ENCODE results near the gene PLTP.

Gene PLTP, protein sequence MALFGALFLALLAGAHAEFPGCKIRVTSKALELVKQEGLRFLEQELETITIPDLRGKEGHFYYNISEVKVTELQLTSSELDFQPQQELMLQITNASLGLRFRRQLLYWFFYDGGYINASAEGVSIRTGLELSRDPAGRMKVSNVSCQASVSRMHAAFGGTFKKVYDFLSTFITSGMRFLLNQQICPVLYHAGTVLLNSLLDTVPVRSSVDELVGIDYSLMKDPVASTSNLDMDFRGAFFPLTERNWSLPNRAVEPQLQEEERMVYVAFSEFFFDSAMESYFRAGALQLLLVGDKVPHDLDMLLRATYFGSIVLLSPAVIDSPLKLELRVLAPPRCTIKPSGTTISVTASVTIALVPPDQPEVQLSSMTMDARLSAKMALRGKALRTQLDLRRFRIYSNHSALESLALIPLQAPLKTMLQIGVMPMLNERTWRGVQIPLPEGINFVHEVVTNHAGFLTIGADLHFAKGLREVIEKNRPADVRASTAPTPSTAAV

DNA sequence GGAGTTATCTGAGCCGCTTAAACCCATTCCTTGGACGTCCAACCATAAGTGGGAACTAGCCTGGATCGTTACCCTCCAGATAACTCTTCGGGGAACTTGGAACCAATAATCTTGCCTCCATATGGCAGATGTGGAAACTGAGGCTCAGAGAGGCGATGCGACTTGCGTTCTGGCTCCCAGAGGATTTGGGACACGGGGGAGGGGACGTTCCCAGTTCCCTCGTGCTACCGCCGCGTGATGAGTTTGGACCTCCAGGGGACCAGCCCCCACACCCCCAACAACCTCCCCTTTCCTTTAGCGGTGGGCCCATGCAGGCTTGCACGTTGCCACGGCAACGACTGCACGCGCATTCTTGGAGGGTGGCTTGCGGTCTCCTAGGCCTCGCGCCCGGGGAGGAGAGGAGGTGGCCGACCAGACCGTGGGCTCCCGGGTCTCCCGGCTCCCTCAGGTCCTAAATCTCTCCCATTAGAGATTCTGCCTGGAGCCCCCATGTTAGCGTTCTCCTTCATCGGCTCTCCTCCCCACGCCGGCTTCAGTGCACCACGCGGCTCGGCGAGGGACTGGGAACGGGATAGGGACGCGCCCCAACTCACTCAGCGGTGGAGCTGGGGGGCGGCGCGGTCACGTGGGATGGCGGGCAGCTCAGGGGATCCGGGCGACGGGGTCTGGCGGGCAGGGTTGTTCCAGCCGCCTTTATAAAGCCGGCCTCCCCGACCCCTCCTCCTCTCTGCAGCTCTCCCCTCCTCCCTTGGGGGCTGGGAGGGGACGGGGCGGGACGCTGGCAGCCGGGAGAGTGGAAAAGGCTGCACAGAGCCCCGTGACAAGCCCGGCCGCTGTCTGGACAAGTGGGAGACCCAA is at the start of gene PLTP:
Gene PLTP (minus strand): TSS at position 670 of the 858 bp plus-strand sequence. CDS start 703 bp downstream, outside the sequence.
- DNase-seq: peak; percentile 37

GRCh38 chr20:45959956-45960630 is 48.1 kb upstream of the PLTP start:
- DNase-seq: no peak
- Histone ChIP-seq H3K27ac (ENCODE audit: low read length) (no peak overlapping the region), H4K20me1 (ENCODE audit: insufficient read depth, low read length) (0 out of 2 replicates have a peak, but pooled peaks cover 4% of the 10 kb centered on the region), H3K4me2 (ENCODE audit: insufficient read depth, low read length) (no peak overlapping the region), H3K36me3 (ENCODE audit: insufficient read depth, low read length) (peaks cover 79% of the 10 kb centered on the region), H3K79me2 (ENCODE audit: insufficient read depth, low read length) (no peaks in the 10 kb centered on the region), H3K9ac (ENCODE audit: low read depth, low read length) (no peak overlapping the region), H3K9me3 (ENCODE audit: insufficient read depth, low read length, severe bottlenecking) (no peaks in the 10 kb centered on the region), H2AFZ (ENCODE audit: low read depth, low read length) (no peak overlapping the region), H3K4me1 (ENCODE audit: insufficient read depth, low read length) (no peaks in the 10 kb centered on the region), H3K27me3 (ENCODE audit: insufficient read depth, low read length, poor library complexity) (no peaks in the 10 kb centered on the region), H3K4me3 (ENCODE audit: low read depth in 1 of 2, low read length in 2 of 2) (no peak overlapping the region)
- TF ChIP-seq EZH2 (IDR thresholded peaks at IDR 0.05; ENCODE audit: borderline replicate concordance, low read depth, low read length, severe bottlenecking) (no peak), CTCF (IDR thresholded peaks at IDR 0.05; ENCODE audit: borderline replicate concordance, extremely low read depth, low read length, poor library complexity, severe bottlenecking) (no peak)
- ATAC-seq (ENCODE audit: insufficient read depth, low read depth): no peak

More for the DNA sequence above, at the start of gene PLTP:
- Histone ChIP-seq H2AFZ (ENCODE audit: low read depth, low read length) (no peak within 1 kb of the TSS), H3K27ac (ENCODE audit: low read length) (no peak within 1 kb of the TSS), H3K9me3 (ENCODE audit: insufficient read depth, low read length, severe bottlenecking) (no peaks in the 10 kb centered on the region), H4K20me1 (ENCODE audit: insufficient read depth, low read length) (no peaks in the 10 kb centered on the region), H3K36me3 (ENCODE audit: insufficient read depth, low read length) (no peaks in the 10 kb centered on the region), H3K4me1 (ENCODE audit: insufficient read depth, low read length) (no peaks in the 10 kb centered on the region), H3K27me3 (ENCODE audit: insufficient read depth, low read length, poor library complexity) (peaks cover 4% of the 10 kb centered on the region), H3K79me2 (ENCODE audit: insufficient read depth, low read length) (no peaks in the 10 kb centered on the region), H3K4me2 (ENCODE audit: insufficient read depth, low read length) (no peak within 1 kb of the TSS), H3K9ac (ENCODE audit: low read depth, low read length) (no peak within 1 kb of the TSS), H3K4me3 (ENCODE audit: low read depth in 1 of 2, low read length in 2 of 2) (no peak within 1 kb of the TSS)
- no peak for TF ChIP-seq EZH2 (IDR thresholded peaks at IDR 0.05; ENCODE audit: borderline replicate concordance, low read depth, low read length, severe bottlenecking)
- no peak for TF ChIP-seq CTCF (IDR thresholded peaks at IDR 0.05; ENCODE audit: borderline replicate concordance, extremely low read depth, low read length, poor library complexity, severe bottlenecking)
- peak; percentile 63; the same call in 2 of the 3 replicates for ATAC-seq (ENCODE audit: insufficient read depth, low read depth)

DNA sequence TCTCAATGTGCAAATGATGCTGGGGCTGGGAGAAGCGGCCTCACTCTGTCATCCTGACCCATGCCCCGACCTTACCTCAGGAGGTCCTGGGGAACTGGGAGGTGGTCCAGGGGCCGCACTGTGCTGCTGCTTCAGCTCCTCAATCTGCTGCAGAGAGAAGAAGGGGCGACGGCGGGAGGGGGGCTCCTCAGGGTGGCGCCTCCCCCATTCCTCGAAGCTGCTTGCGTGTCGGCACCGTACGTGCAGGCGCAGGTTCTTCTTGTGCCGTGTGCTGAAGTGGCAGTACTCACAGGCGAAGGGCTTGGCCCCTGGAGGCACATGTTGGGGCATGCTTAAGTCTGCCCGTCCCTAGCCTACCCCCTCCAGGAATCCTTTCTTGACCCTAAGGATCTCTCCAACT is 47.2 kb upstream of the PLTP start:
- ATAC-seq (ENCODE audit: insufficient read depth, low read depth) (no peak), DNase-seq (no peak)
- H3K4me2 ChIP-seq (ENCODE audit: insufficient read depth, low read length): no peak overlapping the region
- no peak overlapping the region for H3K27ac ChIP-seq (ENCODE audit: low read length)
- H3K4me1 ChIP-seq (ENCODE audit: insufficient read depth, low read length): no peaks in the 10 kb centered on the region
- no peak for TF ChIP-seq CTCF (IDR thresholded peaks at IDR 0.05; ENCODE audit: borderline replicate concordance, extremely low read depth, low read length, poor library complexity, severe bottlenecking)
- no peak for TF ChIP-seq EZH2 (IDR thresholded peaks at IDR 0.05; ENCODE audit: borderline replicate concordance, low read depth, low read length, severe bottlenecking)
- no peak overlapping the region for H3K9ac ChIP-seq (ENCODE audit: low read depth, low read length)
- H4K20me1 ChIP-seq (ENCODE audit: insufficient read depth, low read length): 0 out of 2 replicates have a peak, but pooled peaks cover 4% of the 10 kb centered on the region
- H3K4me3 ChIP-seq (ENCODE audit: low read depth in 1 of 2, low read length in 2 of 2): no peak overlapping the region
- H2AFZ ChIP-seq (ENCODE audit: low read depth, low read length): no peak overlapping the region
- peaks cover 72% of the 10 kb centered on the region for H3K36me3 ChIP-seq (ENCODE audit: insufficient read depth, low read length)
- no peaks in the 10 kb centered on the region for H3K79me2 ChIP-seq (ENCODE audit: insufficient read depth, low read length)
- no peaks in the 10 kb centered on the region for H3K27me3 ChIP-seq (ENCODE audit: insufficient read depth, low read length, poor library complexity)
- no peaks in the 10 kb centered on the region for H3K9me3 ChIP-seq (ENCODE audit: insufficient read depth, low read length, severe bottlenecking)

Data from DND-41 (cell line).